Measurements from ENCODE around the gene F2RL2. TPM values are rescaled to one million over a fixed set of nuclear protein-coding genes. Genes with fewer than 3 reads are reported as not detected.

The F2RL2 gene
- total RNA-seq, 2 donors from 2014 or later: 0.10 to 1.4 TPM

GRCh38 chr5:76591366-76591765 is 31.8 kb downstream of the F2RL2 start:
- no peak overlapping the region for H3K9ac ChIP-seq (ENCODE audit: low read depth in 2 of 2, low read length in 2 of 2)
- intact Hi-C loops (cut with DNase I): no loop called here
- no peaks in the 10 kb centered on the region for H3K9me3 ChIP-seq
- H3K27ac ChIP-seq: no peak overlapping the region
- H3K4me1 ChIP-seq: no peaks in the 10 kb centered on the region
- no peak overlapping the region for H3K4me3 ChIP-seq
- no peaks in the 10 kb centered on the region for H3K36me3 ChIP-seq
- no peak for TF ChIP-seq CTCF (IDR thresholded peaks at IDR 0.05)
- DNase-seq: no peak
- no peaks in the 10 kb centered on the region for H3K27me3 ChIP-seq

- Histone ChIP-seq H3K36me3 (no peaks in the 10 kb centered on the region), H3K9me3 (no peaks in the 10 kb centered on the region), H3K4me3 (no peak overlapping the region), H3K4me1 (no peaks in the 10 kb centered on the region), H3K27me3 (no peaks in the 10 kb centered on the region), H3K9ac (ENCODE audit: low read depth in 2 of 2, low read length in 2 of 2) (no peak overlapping the region), H3K27ac (no peak overlapping the region)
- no peak for TF ChIP-seq CTCF (IDR thresholded peaks at IDR 0.05)
- intact Hi-C loops (cut with DNase I): no loop called here
- no peak for DNase-seq
Measured at GRCh38 chr5:76590027-76590426, 33.2 kb downstream of the F2RL2 start.

- intact Hi-C loops (cut with DNase I): no loop called here
Measured at GRCh38 chr5:76586531-76586930, 36.7 kb downstream of the F2RL2 start.

GRCh38 chr5:76585783-76586217 is 37.4 kb downstream of the F2RL2 start:
- intact Hi-C loops (cut with DNase I): no loop called here
- Histone ChIP-seq H3K9ac (ENCODE audit: low read depth in 2 of 2, low read length in 2 of 2) (no peak overlapping the region), H3K4me3 (no peak overlapping the region), H3K4me1 (peaks cover 5% of the 10 kb centered on the region), H3K36me3 (no peaks in the 10 kb centered on the region), H3K27me3 (no peaks in the 10 kb centered on the region), H3K27ac (no peak overlapping the region), H3K9me3 (no peaks in the 10 kb centered on the region)
- no peak for TF ChIP-seq CTCF (IDR thresholded peaks at IDR 0.05)
- DNase-seq: no peak

More at GRCh38 chr5:76586531-76586930, 36.7 kb downstream of the F2RL2 start:
- Histone ChIP-seq H3K27ac (no peak overlapping the region), H3K4me1 (peaks cover 5% of the 10 kb centered on the region), H3K9ac (ENCODE audit: low read depth in 2 of 2, low read length in 2 of 2) (no peak overlapping the region), H3K36me3 (no peaks in the 10 kb centered on the region), H3K4me3 (no peak overlapping the region), H3K27me3 (no peaks in the 10 kb centered on the region), H3K9me3 (no peaks in the 10 kb centered on the region)
- no peak for TF ChIP-seq CTCF (IDR thresholded peaks at IDR 0.05)
- DNase-seq: no peak

GRCh38 chr5:76583163-76584047 is 39.8 kb downstream of the F2RL2 start:
- intact Hi-C loops (cut with DNase I): no loop called here

More at GRCh38 chr5:76583163-76584047, 39.8 kb downstream of the F2RL2 start:
- Histone ChIP-seq H3K4me3 (no peak overlapping the region), H3K9ac (ENCODE audit: low read depth in 2 of 2, low read length in 2 of 2) (peak overlapping the region in 1 of 2 donors; percentile 35), H3K27me3 (no peaks in the 10 kb centered on the region), H3K36me3 (no peaks in the 10 kb centered on the region), H3K4me1 (peaks cover 5% of the 10 kb centered on the region), H3K27ac (peak overlapping the region; percentile 31), H3K9me3 (no peaks in the 10 kb centered on the region)
- no peak for DNase-seq
- TF ChIP-seq CTCF (IDR thresholded peaks at IDR 0.05): peak; percentile 23

All from colonic mucosa (tissue), 4 donors.